GM19397 (cell line): ENCODE data around the gene VPS13D.

Experiments used
- ATAC-seq: cut with Tn5 transposase; IDR thresholded peaks from one replicate; pipeline ENCODE4 v1.9.1; 2021; ENCODE audit warnings: mild to moderate bottlenecking, moderate library complexity; ENCODE audit not compliant: unreplicated experiment

VPS13D gene

GRCh38 chr1:12547586-12548225 lies 317.9 kb downstream of the VPS13D start:
- no peak for ATAC-seq

- ATAC-seq = no peak
Observed at GRCh38 chr1:12548279-12548972, 318.6 kb downstream of the VPS13D start.

- ATAC-seq = no peak
Observed at GRCh38 chr1:12548973-12549459, 319.2 kb downstream of the VPS13D start.

GRCh38 chr1:12549460-12550349 lies 319.9 kb downstream of the VPS13D start:
- no peak for ATAC-seq

- ATAC-seq = no peak
Observed at GRCh38 chr1:12551584-12551983, 321.8 kb downstream of the VPS13D start.

- ATAC-seq = no peak
Observed at GRCh38 chr1:12552111-12552888, 322.5 kb downstream of the VPS13D start.

GRCh38 chr1:12552951-12553921 lies 323.4 kb downstream of the VPS13D start:
- ATAC-seq = no peak

GRCh38 chr1:12553963-12554362 lies 324.1 kb downstream of the VPS13D start:
- ATAC-seq = no peak

GRCh38 chr1:12554521-12555305 lies 324.9 kb downstream of the VPS13D start:
- ATAC-seq = no peak

GRCh38 chr1:12555411-12556367 lies 325.9 kb downstream of the VPS13D start:
- ATAC-seq = no peak

- no peak for ATAC-seq
Observed at GRCh38 chr1:12556368-12556930, 326.6 kb downstream of the VPS13D start.

GRCh38 chr1:12556957-12557935 lies 327.4 kb downstream of the VPS13D start:
- no peak for ATAC-seq

- ATAC-seq = no peak
Observed at GRCh38 chr1:12561121-12561520, 331.3 kb downstream of the VPS13D start.
